B cell (primary cell): Measurements from ENCODE around the gene CACNG4. TPM values are rescaled to one million over a fixed set of nuclear protein-coding genes. Genes with fewer than 3 reads are reported as not detected.

Source experiments
- ATAC-seq: fragments of 200-7000 bp; cut with Tn5 transposase; one replicate; pipeline ENCODE4 v1.10.0; 2021; ENCODE audit warnings: low read depth, mild to moderate bottlenecking, moderate number of reproducible peaks, moderate library complexity
- CTCF ChIA-PET: fragments of 350-600 bp; sonication (Branson Sonifier 250); formaldehyde crosslinking; loops from one replicate; lab custom pipeline; 2021; ENCODE audit warnings: antibody characterized with exemption, inconsistent platforms; lab: Charles Lee
- POLR2A ChIA-PET: fragments of 350-600 bp; sonication (Branson Sonifier 250); formaldehyde crosslinking; loops from one replicate; lab custom pipeline; 2021; ENCODE audit warnings: antibody characterized with exemption; lab: Charles Lee
- DNase-seq: peaks from one replicate; pipeline ENCODE4 v3.0.0; 2013
- H2AFZ ChIP-seq: 2 replicates; pipeline ENCODE4 v1.6.1; 2012; ENCODE audit warnings: mild to moderate bottlenecking, low read depth, low read length; ENCODE audit not compliant: insufficient read depth, poor library complexity, severe bottlenecking
- H3K27ac ChIP-seq, 2 donors: 1 replicate in 1 of 2; 2 replicates in 1 of 2; pipeline ENCODE4 v1.5.1; 2012 to 2013; ENCODE audit warnings: low read length in 2 of 2, mild to moderate bottlenecking in 2 of 2, moderate library complexity in 1 of 2
- H3K27me3 ChIP-seq, 4 experiments: fragments of 200-600 bp in 1 of 4; sonication (generic) in 1 of 4; replicated peaks in 1 of 4; 1 replicate in 2 of 4; 2 replicates in 2 of 4; pipeline versions ENCODE4 v1.6.1 to v1.7.0; 2013 to 2016; ENCODE audit warnings: low read length in 3 of 4, mild to moderate bottlenecking in 2 of 4, mixed read lengths in 1 of 4, moderate library complexity in 1 of 4; ENCODE audit not compliant: insufficient read depth in 4 of 4, control insufficient read depth in 3 of 4; ENCODE audit errors: control extremely low read depth in 1 of 4
- H3K36me3 ChIP-seq, 2 experiments: replicated peaks in 1 of 2; 1 replicate in 1 of 2; 2 replicates in 1 of 2; pipeline versions ENCODE4 v1.6.1 to v1.7.1; 2013; ENCODE audit warnings: low read length in 1 of 2; ENCODE audit not compliant: insufficient read depth in 2 of 2, control insufficient read depth in 1 of 2; ENCODE audit errors: control extremely low read depth in 1 of 2, extremely low read depth in 1 of 2
- H3K4me1 ChIP-seq, 2 donors: fragments of 200-600 bp in 1 of 2; sonication (generic) in 1 of 2; 1 replicate in 1 of 2; 2 replicates in 1 of 2; pipeline versions ENCODE4 v1.5.1 to v1.6.1; 2013 to 2017; ENCODE audit warnings: low read length in 2 of 2; ENCODE audit not compliant: control insufficient read depth in 2 of 2, insufficient read depth in 2 of 2
- H3K4me2 ChIP-seq: replicated peaks from 2 replicates; pipeline ENCODE3; 2012; ENCODE audit warnings: mild to moderate bottlenecking, low read depth, low read length; ENCODE audit not compliant: poor library complexity, severe bottlenecking
- H3K4me3 ChIP-seq, 5 experiments: fragments of 200-600 bp in 1 of 5; sonication (generic) in 1 of 5; 1 replicate in 3 of 5; 2 replicates in 2 of 5; pipeline versions ENCODE4 v1.5.1 to v1.7.0; 2011 to 2016; ENCODE audit warnings: low read length in 4 of 5, mild to moderate bottlenecking in 4 of 5, low read depth in 2 of 5, control low read depth in 1 of 5, moderate library complexity in 1 of 5; ENCODE audit not compliant: insufficient read depth in 1 of 5; ENCODE audit errors: control extremely low read depth in 1 of 5, extremely low read depth in 1 of 5
- H3K79me2 ChIP-seq: fragments of 200-600 bp; sonication (generic); one replicate; pipeline ENCODE4 v1.6.0; 2016; ENCODE audit warnings: low read length; ENCODE audit not compliant: control insufficient read depth, insufficient read depth
- H3K9ac ChIP-seq: fragments of 200-600 bp; sonication (generic); 2 replicates; pipeline ENCODE4 v1.6.1; 2017; ENCODE audit warnings: mild to moderate bottlenecking, low read length, moderate library complexity
- H3K9me3 ChIP-seq, 3 donors: one replicate each; pipeline versions ENCODE4 v1.6.1 to v1.7.1; 2013; ENCODE audit warnings: low read length in 2 of 3; ENCODE audit not compliant: control insufficient read depth in 2 of 3, insufficient read depth in 1 of 3; ENCODE audit errors: control extremely low read depth in 1 of 3
- H4K20me1 ChIP-seq: 2 replicates; pipeline ENCODE4 v1.6.0; 2012; ENCODE audit warnings: mild to moderate bottlenecking, low read length; ENCODE audit not compliant: insufficient read depth, control insufficient read depth, poor library complexity, severe bottlenecking
- H3K27ac Mint-ChIP-seq: one replicate; pipeline ENCODE4 v1.8.0; 2021; ENCODE audit warnings: mixed read lengths
- H3K27me3 Mint-ChIP-seq: one replicate; pipeline ENCODE4 v1.8.0; 2021; ENCODE audit warnings: mixed read lengths
- H3K4me1 Mint-ChIP-seq: one replicate; pipeline ENCODE4 v1.8.0; 2021; ENCODE audit warnings: mixed read lengths
- H3K4me3 Mint-ChIP-seq: one replicate; pipeline ENCODE4 v1.8.0; 2021; ENCODE audit warnings: mixed read lengths
- H3K9me3 Mint-ChIP-seq: one replicate; pipeline ENCODE4 v1.8.0; 2022; ENCODE audit warnings: mixed read lengths; ENCODE audit not compliant: insufficient read depth
- EZH2 ChIP-seq: IDR thresholded peaks from 2 replicates; pipeline ENCODE4 v1.6.1; 2012; ENCODE audit warnings: borderline replicate concordance, low read depth, mild to moderate bottlenecking, moderate library complexity, low read length; ENCODE audit not compliant: insufficient read depth, poor library complexity, severe bottlenecking
- WGBS: methylation state at CpG from one replicate; pipeline ENCODE4 v1.1.5; 2013; ENCODE audit warnings: missing lambda C conversion rate; ENCODE audit not compliant: insufficient coverage; 5-methylcytosine and 5-hydroxymethylcytosine counted together
- intact Hi-C: fragments of 100-400 bp; cut with micrococcal nuclease; formaldehyde crosslinking; loops from one replicate; pipeline ENCODE4 v1.10.0; 2022
- polyA plus RNA-seq: library from polyadenylated mRNA; depleted of rRNA; stranded (reverse); fragments of >200 nt; gene quantifications from 2 replicates; pipeline ENCODE4 v1.2.3, GENCODE V29; 2012
- total RNA-seq, 2 donors: library from RNA; stranded (reverse); fragments of 120-200 nt in 1 of 2; gene quantifications; 1 replicate in 1 of 2; 2 replicates in 1 of 2; pipeline versions ENCODE4 v1.2.3 to v1.2.4, GENCODE V29; 2013 to 2022
- TF ChIP-seq, protein P1 (sequence below): fragments of 200-600 bp; IDR thresholded peaks from one replicate; pipeline ENCODE4 v1.8.0; 2022; ENCODE audit warnings: antibody characterized with exemption, mild to moderate bottlenecking

Gene CACNG4
- total and polyA plus RNA-seq, 2 donors (not counting 1 experiment from before 2014, with no cell fraction given), result not detected

DNA sequence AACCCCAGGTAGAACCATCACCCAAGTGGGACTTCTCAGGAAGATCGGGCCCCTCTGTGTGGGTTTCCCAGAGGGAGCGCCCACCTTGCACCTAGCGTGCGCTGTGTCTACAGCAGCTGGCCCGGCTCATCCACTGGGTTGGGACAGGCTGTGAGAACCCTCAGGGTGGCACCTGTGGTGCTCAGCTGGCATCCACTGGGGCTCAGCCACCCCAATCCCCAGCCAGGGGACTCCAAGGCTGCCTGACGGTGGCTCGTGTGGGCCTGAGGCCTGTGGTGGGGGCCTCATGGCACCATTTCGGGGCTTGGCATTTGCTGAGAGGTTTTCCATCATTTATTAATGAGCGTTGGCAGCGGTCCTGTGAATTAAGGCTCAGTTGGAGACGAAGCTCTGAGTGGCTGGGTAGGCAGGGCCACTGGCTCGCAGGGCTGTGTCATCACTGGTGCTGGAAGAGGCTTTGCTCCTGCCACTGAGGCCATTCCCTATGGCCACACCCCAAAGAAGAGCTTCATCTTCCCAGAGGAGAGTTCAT, 28.5 kb downstream of the CACNG4 start:
- no peak overlapping the region for H3K27ac ChIP-seq
- H3K27me3 ChIP-seq, result no peaks in the 10 kb centered on the region
- ATAC-seq (no peak), DNase-seq (no peak)
- no peaks in the 10 kb centered on the region for H3K9me3 ChIP-seq
- WGBS, result 89% methylated on average over 12 of the region's 12 CpGs
- H3K27ac Mint-ChIP-seq, result no peak overlapping the region
- H3K79me2 ChIP-seq, result no peaks in the 10 kb centered on the region
- H3K4me2 ChIP-seq, result no peak overlapping the region
- no peaks in the 10 kb centered on the region for H4K20me1 ChIP-seq
- no peaks in the 10 kb centered on the region for H3K4me1 ChIP-seq
- intact Hi-C loops, result no loop called here
- H3K9me3 Mint-ChIP-seq, result no peaks in the 10 kb centered on the region
- ChIA-PET POLR2A (no interaction called here), CTCF (no interaction called here)
- H3K27me3 Mint-ChIP-seq, result peaks cover 15% of the 10 kb centered on the region
- H2AFZ ChIP-seq, result no peak overlapping the region
- H3K9ac ChIP-seq, result no peak overlapping the region
- H3K36me3 ChIP-seq, result no peaks in the 10 kb centered on the region
- no peaks in the 10 kb centered on the region for H3K4me1 Mint-ChIP-seq
- TF ChIP-seq, protein P1, sequence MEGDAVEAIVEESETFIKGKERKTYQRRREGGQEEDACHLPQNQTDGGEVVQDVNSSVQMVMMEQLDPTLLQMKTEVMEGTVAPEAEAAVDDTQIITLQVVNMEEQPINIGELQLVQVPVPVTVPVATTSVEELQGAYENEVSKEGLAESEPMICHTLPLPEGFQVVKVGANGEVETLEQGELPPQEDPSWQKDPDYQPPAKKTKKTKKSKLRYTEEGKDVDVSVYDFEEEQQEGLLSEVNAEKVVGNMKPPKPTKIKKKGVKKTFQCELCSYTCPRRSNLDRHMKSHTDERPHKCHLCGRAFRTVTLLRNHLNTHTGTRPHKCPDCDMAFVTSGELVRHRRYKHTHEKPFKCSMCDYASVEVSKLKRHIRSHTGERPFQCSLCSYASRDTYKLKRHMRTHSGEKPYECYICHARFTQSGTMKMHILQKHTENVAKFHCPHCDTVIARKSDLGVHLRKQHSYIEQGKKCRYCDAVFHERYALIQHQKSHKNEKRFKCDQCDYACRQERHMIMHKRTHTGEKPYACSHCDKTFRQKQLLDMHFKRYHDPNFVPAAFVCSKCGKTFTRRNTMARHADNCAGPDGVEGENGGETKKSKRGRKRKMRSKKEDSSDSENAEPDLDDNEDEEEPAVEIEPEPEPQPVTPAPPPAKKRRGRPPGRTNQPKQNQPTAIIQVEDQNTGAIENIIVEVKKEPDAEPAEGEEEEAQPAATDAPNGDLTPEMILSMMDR, result no peak
- TF ChIP-seq EZH2, result no peak
- no peak overlapping the region for H3K4me3 Mint-ChIP-seq
- no peak overlapping the region for H3K4me3 ChIP-seq

DNA sequence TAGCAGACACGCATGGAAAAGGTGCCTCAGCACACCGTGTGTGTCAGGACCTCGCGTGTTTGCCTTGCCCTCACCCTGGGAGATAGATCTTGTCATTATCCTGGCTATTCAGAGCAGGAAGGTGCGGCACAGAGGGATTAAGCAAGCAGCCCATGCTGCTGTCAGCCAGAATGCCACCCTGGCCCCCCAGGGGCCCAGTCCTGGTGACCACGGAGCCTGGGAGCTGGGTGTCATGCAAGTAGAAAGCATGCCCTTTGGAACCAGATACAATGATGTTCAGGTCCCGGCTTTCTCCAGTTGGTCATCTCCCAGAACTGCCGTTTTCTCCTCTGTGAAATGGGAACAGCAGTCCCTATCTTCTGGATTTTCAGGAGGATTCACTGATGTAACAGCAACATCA, 29.9 kb downstream of the CACNG4 start:
- H3K27ac ChIP-seq, result no peak overlapping the region
- no peaks in the 10 kb centered on the region for H3K79me2 ChIP-seq
- ATAC-seq (no peak), DNase-seq (no peak)
- no peaks in the 10 kb centered on the region for H3K9me3 Mint-ChIP-seq
- 92% methylated on average over 8 of the region's 8 CpGs for WGBS
- H3K4me1 ChIP-seq, result no peaks in the 10 kb centered on the region
- H3K27me3 ChIP-seq, result no peaks in the 10 kb centered on the region
- H3K4me3 Mint-ChIP-seq, result no peak overlapping the region
- TF ChIP-seq, protein P1, result no peak
- TF ChIP-seq EZH2, result no peak
- CTCF ChIA-PET, result no interaction called here
- no peak overlapping the region for H3K27ac Mint-ChIP-seq
- H3K27me3 Mint-ChIP-seq, result peaks cover 15% of the 10 kb centered on the region
- H2AFZ ChIP-seq, result no peak overlapping the region
- intact Hi-C loops, result no loop called here
- H3K9ac ChIP-seq, result no peak overlapping the region
- H4K20me1 ChIP-seq, result no peaks in the 10 kb centered on the region
- H3K9me3 ChIP-seq, result no peaks in the 10 kb centered on the region
- no peak overlapping the region for H3K4me3 ChIP-seq
- H3K4me2 ChIP-seq, result no peak overlapping the region
- no peaks in the 10 kb centered on the region for H3K36me3 ChIP-seq
- H3K4me1 Mint-ChIP-seq, result no peaks in the 10 kb centered on the region
- POLR2A ChIA-PET, result no interaction called here
